Measurements from ENCODE around the gene UBAP1L. TPM values are rescaled to one million over a fixed set of nuclear protein-coding genes. Genes with fewer than 3 reads are reported as not detected.
"Not testable (repeated sequence)": the region's sequence is repeated elsewhere in the genome, so short reads cannot be mapped to it uniquely, and the experiment has no call there.

UBAP1L gene
- total RNA-seq, 1 donor: 2.1 TPM

DNA sequence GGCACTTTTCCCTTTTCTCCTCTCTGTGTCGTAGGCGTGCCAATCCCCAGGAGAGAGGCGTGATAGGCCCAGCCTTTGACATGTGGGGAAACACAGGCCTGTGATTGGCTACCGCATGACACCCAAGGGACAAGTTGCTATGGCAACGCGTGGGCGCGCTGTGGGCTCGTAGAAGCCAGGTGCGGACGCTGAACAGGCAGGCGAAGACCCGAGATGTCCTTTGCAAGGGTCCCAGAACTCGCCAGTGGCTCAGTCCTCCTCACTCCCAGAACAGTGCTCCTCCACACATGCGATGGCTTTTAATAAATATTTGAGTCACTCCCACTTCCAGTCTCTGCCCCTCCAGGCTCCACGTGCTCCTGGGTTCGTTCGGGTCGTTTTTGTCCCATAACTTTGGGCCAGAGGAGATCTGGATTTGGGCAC is 65.6 kb downstream of the UBAP1L start:
- H3K4me3 ChIP-seq (ENCODE audit: low read depth, low read length): peak overlapping the region; percentile 57
- TF ChIP-seq, protein P1, sequence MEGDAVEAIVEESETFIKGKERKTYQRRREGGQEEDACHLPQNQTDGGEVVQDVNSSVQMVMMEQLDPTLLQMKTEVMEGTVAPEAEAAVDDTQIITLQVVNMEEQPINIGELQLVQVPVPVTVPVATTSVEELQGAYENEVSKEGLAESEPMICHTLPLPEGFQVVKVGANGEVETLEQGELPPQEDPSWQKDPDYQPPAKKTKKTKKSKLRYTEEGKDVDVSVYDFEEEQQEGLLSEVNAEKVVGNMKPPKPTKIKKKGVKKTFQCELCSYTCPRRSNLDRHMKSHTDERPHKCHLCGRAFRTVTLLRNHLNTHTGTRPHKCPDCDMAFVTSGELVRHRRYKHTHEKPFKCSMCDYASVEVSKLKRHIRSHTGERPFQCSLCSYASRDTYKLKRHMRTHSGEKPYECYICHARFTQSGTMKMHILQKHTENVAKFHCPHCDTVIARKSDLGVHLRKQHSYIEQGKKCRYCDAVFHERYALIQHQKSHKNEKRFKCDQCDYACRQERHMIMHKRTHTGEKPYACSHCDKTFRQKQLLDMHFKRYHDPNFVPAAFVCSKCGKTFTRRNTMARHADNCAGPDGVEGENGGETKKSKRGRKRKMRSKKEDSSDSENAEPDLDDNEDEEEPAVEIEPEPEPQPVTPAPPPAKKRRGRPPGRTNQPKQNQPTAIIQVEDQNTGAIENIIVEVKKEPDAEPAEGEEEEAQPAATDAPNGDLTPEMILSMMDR (IDR thresholded peaks at IDR 0.05; ENCODE audit: insufficient read depth, low read length): no peak
- peak; percentile 86 for DNase-seq (ENCODE audit: low read depth)

DNA sequence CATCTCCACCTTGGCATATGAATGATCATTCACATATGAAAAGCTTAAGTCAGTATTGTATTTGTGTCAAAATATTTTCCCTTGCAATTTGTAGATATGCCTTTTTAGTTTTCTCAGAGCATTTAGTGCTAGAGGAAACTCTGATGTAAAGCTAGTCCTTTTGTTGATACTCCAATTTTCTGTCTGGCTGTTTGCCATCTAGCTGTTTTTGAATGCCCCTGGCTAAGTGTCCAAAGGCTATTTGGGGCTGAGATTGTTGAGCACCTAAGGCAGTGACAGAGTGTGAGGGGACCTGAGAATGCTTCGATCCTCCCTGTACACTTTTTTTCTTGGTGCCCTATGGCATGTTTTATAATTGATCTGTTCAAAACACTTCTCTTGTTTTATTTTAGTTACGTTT is 66.8 kb downstream of the UBAP1L start:
- H3K4me3 ChIP-seq (ENCODE audit: low read depth, low read length): no peak overlapping the region
- TF ChIP-seq, protein P1 (IDR thresholded peaks at IDR 0.05; ENCODE audit: insufficient read depth, low read length): no peak
- DNase-seq (ENCODE audit: low read depth): no peak

DNA sequence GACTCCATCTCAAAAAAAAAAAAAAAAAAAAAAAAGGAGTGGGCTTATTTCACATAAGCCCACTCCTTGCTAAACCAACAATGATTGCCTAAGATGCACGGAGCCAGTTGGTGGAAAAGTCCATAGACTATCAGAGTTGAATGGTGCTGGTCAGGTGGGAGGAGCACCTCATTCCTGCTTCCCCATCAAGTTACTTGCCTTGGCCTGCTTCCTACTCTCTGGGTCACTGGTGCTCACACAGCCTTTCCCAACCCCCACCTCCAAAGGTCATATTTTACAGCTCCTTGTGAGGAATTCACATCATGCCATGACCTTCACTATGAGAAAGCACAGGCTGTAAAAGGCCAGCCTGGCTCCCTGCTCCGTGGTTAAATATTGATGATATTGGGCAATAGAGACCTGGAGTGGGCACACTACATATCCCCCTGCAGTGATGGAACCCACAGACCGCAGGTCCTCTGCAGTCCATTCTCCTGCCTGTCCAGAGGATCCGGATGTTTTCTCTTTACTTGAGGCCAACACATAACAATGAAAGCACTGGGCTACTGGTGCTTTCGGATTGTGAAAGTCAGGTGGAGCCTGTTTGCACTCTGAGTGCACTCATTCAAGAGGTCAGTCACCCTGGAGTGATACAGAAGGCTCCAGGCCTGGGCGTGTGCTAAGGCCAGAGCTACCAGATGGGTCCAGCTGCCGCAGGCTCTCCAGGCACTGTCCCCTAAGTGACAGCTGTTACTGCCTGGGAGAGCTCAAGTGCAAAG is 70.1 kb downstream of the UBAP1L start, which contains the start of gene SLC51B:
TSS of gene SLC51B (plus strand) at position 664 of the 758 bp plus-strand sequence. CDS start 4,618 bp downstream, outside the sequence.
- DNase-seq (ENCODE audit: low read depth): no peak
- TF ChIP-seq, protein P1 (IDR thresholded peaks at IDR 0.05; ENCODE audit: insufficient read depth, low read length): no peak
- H3K4me3 ChIP-seq (ENCODE audit: low read depth, low read length): no peak within 1 kb of the TSS

DNA sequence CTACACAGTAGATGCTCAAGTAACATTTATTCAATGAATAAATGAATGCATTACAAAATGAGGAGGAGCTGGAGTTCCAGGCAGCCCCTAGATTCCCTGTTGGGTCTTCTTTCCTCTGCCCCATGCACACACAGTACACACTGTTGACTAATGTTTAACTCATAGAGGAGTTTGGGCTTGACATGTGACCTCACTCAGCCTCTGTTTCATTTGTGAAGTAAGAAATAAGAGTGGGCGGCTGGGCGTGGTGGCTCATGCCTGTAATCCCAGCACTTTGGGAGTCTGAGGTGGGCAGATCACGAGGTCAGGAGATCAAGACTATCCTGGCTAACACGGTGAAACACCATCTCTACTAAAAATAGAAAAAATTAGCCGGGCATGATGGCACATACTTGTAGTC is 70.8 kb downstream of the UBAP1L start:
- DNase-seq (ENCODE audit: low read depth): peak; percentile 66
- H3K4me3 ChIP-seq (ENCODE audit: low read depth, low read length): not testable (repeated sequence)

DNA sequence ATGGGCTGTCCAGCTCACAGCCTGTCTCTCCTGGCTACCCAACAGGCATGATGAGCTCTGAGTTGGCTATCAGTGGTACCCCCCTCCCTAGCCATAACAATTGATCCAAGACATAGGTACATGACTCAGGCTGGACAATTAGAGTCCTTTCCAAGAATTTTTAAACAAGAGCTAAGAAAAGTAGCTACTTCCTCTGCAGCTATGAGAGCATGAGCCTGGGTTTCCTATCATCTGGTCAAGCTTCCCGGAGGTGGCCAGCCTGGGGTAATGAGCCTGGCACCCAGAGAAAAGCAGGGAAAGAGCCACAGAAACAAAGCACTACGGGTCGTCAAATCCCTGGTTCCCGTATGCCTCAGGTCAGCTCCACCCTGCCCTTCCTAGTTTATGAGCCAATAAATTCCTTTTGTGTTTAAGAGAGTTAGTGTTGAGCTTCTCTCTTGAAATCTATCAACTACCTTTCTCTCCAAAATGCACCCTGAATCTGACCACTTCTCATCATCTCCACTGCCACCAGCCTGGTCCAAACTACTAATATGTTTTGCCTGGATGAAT is 72.1 kb downstream of the UBAP1L start:
- TF ChIP-seq, protein P1 (IDR thresholded peaks at IDR 0.05; ENCODE audit: insufficient read depth, low read length): no peak
- no peak overlapping the region for H3K4me3 ChIP-seq (ENCODE audit: low read depth, low read length)
- DNase-seq (ENCODE audit: low read depth): no peak

Small RNA genes lying within 50 kb of the gene (small RNA-seq; reads per million reads assigned to genes)
- gene AC013553.1: not detected

Other genes starting within 250 kb of the UBAP1L start
- gene ANKDD1A, start 203.3 kb downstream of the UBAP1L start, total RNA-seq (ENCODE audit: low replicate concordance): 2.9 and 5.1 TPM in 2 replicates
- 73.6 and 104 TPM in 2 replicates for gene SPG21, start 125.3 kb downstream of the UBAP1L start, total RNA-seq (ENCODE audit: low replicate concordance)
- gene MTFMT, start 85.6 kb downstream of the UBAP1L start, total RNA-seq (ENCODE audit: low replicate concordance): 14.1 and 19.2 TPM in 2 replicates
- gene SLC51B, start 69.8 kb downstream of the UBAP1L start, total RNA-seq (ENCODE audit: low replicate concordance): not detected in 2 replicates
- 1.7 and 1.9 TPM in 2 replicates for gene RASL12, start 47.2 kb downstream of the UBAP1L start, total RNA-seq (ENCODE audit: low replicate concordance)
- gene KBTBD13, start 38.5 kb downstream of the UBAP1L start, total RNA-seq (ENCODE audit: low replicate concordance): not detected in 2 replicates
- 15.7 and 41.9 TPM in 2 replicates for gene PDCD7, start 18.6 kb upstream of the UBAP1L start, total RNA-seq (ENCODE audit: low replicate concordance)
- gene CLPX, start 70.1 kb upstream of the UBAP1L start, total RNA-seq (ENCODE audit: low replicate concordance): 40.4 and 43.8 TPM in 2 replicates
- gene CILP, start 96.3 kb upstream of the UBAP1L start, total RNA-seq (ENCODE audit: low replicate concordance): under 0.01 and 0.16 TPM in 2 replicates
- gene PARP16, start 171.7 kb upstream of the UBAP1L start, total RNA-seq (ENCODE audit: low replicate concordance): 2.0 and 4.7 TPM in 2 replicates
- gene RNU5A-1, start 180.9 kb upstream of the UBAP1L start, total RNA-seq (ENCODE audit: low replicate concordance): not detected in 2 replicates
- not detected in 2 replicates for gene RNU5B-1, start 189.5 kb upstream of the UBAP1L start, total RNA-seq (ENCODE audit: low replicate concordance)

Measured in fibroblast of the aortic adventitia (primary cell).